GM18858 (cell line): ENCODE results near the gene TCOF1.
"Not testable (repeated sequence)": the region's sequence is repeated elsewhere in the genome, so short reads cannot be mapped to it uniquely, and the experiment has no call there.

Source experiments
- ATAC-seq: cut with Tn5 transposase; IDR thresholded peaks from one replicate; pipeline ENCODE4 v1.9.1; 2021; ENCODE audit not compliant: unreplicated experiment

The TCOF1 gene

DNA sequence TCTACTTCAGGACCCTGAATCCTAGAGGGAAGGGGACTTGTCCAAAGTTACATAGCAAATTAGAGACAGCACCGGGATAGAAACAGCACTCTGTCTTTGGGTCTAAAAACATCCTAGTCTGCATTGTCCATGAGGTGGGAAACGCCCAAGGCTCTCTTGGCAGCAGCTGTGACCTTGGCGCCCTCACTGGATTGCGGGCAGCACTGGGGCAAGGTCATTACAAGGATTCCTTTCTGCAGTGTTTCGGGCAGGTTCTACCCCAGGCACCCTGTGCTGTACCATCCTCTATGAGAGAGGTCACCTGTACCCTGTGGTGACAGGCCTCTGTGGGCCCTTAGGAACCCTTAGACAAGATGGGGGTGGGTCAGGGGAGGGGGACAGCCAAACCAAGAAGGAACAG, 46.6 kb downstream of the TCOF1 start:
- no peak for ATAC-seq

DNA sequence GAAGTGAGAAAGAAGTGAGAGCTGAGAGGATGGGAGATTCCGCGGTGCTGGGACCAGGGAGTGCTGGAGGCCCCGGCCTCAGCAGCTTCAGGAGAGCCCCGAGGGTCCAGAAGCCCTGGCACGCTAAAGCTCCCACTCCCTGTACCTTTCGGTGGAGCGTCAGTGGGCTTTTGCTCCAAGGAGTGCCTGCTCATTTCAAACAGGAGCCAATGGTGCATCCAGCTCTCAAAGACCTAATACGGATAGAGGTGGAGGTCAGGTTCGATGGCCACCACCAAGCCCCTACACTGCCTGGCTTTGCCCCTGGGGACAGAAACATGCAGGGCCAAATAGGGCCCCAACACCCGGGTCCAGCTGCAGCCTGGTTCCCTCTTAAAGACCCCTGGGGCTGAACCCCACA, 47.0 kb downstream of the TCOF1 start:
- no peak for ATAC-seq

DNA sequence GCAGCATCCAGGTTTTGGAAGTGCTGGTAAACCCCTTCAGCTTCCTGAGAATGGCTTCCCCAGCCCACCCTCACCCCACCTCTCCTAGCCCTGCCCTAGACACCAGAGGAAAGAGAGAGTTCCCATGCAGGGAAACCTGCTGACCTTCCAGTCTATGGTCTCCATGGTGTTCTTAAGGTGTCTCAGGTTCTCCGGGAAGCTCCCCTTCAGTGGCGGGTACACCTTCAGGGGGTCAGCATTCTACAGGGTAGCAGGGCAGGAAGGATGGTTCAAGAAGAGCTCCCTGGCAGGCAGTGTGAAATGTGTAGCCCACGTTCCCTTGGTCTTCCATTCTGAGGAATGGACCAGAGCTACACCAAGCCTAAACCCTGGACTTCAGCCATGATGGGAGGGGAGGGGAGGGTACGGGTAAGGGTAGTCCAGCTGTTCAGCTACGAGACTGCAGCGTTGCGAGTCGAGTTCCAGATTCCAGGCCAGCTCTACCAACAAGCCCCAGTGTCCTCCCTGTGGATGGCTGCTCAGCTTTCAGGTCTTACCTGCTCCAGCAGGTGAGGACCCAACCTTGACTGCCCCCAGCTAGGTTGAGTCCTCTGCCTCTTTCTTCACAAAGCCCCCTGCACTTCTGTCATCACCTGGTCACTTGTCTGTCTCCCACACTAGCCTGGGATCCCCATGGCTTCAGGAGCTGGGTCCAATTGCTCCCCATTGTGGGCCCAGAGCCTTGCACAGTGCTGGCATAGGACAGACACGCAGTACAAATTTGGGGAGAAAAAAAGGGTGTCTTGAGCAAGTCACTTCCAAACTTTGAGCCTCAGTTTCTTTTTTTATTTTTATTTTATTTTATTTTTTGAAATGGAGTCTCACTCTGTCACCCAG, 47.7 kb downstream of the TCOF1 start:
- no peak for ATAC-seq

DNA sequence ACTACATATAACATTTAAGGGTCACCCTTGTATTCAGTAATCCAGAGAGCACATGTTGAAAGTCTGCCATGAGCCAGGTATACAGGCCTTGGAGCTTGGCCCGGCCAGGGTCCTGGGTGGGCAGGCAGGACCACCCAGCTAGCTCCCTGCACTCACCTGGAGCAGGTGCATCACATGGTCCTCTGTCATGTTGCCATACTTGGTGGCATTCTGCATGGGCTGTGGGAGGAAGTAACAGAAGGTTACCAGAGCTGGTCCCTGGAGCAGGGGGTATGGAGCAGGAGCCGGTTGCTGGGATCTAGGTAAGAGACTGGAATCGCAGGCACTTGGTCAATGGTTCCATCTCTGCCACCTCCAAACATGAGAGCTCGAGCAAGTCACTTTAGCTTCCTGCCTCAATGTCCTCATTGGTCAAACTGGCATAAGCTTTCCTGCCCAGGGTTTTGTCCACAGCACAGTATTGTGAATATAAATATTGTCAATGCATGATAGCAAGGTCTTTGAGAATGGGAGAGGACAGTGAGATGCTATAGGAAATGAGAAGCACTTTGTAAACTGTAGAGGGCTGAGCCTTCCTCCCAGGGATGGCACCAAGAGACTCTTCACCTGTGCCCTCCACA, 48.7 kb downstream of the TCOF1 start:
- no peak for ATAC-seq

DNA sequence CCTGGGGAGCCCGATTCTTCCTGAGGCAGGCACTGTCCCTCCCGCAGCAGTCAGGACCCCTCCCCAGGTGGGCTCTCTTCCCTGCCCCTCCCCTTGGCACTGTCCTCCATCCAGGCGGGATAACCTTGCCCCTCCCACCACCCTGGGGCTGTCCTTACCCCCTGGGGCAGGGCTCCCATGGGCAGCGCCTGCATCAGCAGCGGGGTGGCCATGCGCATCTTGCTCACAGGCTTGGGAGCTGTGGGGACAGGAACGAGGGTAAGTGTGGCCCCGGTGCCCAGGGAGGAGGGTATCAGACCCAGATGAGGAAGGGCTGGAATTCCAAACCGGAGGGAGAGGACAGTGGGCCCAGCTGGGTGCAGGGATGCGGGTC, 49.2 kb downstream of the TCOF1 start:
- ATAC-seq = no peak

DNA sequence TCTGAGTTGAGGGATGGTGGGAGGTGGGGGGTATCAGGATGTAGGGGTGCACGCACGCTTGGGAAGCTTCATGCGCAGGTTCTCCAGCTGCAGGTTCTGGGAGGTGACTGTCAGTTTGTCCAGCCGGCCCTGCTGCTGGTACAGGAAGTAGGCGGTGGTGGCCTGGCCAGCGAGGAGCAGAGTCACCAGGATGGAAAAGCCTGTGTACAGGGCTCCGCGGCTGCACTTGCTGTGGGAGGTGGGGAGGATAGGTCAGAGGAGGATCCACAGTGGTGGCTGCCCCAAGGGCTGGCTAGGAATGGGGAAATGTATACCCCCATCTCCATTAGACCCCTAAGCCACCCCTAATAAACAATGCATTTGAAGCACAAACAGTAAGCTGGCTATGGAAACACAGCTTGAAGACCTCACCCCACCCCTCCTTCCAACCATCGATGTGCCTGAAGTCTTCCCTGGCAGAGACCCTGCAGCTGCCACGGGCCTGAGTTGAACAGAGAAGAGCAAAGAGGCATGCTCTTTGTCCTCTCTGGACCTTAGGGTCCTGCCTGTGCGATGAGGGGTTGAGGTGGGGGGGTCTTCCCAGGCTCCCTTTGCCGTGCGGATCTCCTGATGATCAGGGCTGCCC, 49.7 kb downstream of the TCOF1 start:
- no peak for ATAC-seq

DNA sequence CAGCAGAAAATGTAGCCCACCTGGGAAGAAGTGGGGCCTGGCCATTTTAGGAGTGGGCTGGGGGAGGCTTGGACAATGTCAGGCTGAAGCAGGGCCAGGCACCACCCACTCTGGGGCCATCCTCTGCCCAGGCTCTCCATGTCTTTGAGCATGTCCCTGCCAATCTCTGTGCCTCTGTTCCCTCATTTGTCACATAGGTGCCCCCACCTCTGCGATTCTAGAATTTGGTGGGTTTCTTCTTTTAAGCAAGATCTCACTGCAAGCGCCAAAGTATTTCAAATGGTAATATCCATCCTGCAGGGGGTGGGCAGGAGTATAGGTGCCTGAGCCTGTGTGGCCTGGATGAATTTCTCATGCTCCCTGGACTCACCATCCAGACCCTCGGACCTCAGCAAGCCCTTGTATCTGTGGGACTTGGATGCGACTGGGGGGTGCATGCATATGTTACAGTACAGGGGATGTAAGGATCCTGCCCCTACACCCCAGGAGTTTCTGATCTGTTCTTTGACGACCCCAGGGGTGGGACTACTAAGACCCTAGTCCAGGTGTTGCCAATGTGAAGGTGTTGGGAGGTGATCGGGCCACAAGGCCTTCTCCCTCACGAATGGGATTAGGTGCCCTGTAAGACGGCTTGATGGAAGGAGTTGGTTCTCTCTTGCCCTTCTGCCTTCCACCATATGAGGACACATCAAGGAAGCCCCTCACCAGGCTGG, 50.9 kb downstream of the TCOF1 start:
- ATAC-seq = no peak

DNA sequence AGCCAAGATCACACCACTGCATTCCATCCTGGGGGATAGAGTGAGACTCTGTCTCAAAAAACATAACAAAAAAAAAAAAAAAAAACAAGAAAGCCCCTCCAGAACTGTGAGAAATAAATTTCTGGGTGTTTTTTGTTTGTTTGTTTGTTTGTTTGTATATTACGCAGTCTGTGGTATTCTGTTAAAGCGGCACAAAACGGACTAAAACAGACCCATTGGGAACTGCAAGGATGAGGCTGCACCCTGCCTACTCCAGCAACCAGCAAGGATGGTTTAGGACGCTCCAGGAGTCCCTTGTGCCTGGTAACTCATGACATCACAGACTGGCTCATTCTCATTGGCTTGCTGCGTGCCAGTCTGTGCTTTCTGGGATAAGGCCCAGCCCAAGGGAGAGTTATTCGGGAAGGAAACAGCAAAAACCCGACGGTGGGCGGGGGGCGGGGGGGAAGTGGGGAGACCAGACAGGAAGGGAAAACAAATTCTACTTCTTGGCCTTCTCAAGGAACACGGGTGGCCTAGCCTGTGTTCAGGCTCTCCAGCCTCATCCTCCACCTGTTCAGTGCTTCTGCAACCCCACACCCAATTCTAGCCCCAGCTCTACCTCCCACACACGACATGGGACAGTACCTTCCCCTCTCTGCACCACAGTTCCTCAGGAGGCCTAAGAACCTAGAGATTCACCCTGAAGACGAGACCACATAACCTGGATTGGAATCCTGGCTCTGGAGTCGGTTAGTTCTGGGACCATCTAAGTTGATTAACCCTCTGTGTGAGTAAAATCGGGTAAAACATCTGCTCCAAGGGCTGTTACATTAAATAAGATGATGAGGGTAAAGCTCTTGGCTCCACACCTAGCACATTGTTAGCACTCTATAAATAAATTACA, 52.4 kb downstream of the TCOF1 start:
- peak; percentile 17 for ATAC-seq

DNA sequence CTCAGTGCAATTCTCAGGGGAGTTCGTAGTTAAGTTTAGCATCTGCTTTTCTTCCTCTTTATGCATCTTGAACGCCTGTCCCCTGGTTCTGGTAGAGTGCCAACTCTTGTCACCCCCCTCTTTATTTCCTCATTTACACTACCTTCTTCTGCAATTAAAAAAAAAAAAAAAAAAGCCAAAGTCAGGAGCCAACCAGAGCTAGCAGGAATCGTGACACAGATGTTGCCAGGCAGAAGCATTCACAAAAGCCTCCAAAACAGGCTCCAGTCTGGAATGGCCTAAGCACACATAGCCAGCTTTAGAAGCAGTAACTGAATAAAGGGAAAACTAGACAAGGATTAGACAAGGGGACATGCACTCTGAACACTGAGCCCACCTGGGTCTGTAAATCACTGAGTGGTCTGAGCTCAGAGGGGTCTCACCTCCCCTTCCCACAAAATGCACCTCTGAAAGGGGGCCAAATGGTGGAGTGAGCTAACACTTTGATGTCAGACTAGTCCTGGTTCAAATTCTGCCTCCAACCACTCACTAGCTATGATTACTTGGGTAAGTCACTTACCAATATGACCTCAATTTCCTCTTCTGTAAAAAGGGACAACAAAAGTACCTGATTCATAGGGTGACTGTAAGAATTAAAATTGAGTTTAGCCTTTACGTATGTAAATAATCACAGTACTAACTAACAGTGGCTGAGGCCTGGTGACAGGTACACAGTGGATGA, 53.2 kb downstream of the TCOF1 start:
- ATAC-seq = no peak

DNA sequence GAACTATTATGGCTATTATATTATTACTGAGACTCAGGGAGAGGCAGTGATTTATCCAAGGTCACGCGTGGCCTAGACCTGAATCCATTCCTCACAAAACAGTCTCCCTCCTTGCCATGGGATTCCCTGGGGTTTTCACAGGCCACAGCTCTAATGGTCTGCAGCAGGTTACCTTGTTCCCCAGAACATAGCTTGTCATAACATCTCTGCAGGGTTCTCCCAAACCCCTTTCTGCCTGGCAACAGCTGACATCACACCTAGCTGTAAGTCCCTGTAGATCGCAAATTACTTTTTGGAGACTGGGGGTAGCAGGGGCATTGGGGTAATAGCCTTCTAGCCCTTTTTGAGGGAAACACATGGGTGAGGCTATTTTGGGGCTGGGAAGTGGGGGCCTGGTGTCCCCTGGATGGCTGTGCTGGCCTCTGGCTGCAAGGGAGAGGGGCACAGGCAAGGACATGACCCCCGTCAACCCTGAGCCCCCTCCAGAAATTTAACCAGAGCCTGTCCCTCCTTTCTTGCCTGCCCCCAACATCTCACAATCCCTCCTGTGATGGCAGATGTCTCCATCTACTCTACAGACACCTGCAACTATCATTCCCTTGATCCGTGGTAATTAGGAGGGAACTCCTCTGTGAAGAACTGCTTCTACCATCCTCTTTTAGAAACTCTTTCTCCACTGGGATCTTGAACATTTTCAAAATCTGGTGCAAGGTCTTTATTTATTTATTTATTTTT, 53.9 kb downstream of the TCOF1 start:
- no peak for ATAC-seq

DNA sequence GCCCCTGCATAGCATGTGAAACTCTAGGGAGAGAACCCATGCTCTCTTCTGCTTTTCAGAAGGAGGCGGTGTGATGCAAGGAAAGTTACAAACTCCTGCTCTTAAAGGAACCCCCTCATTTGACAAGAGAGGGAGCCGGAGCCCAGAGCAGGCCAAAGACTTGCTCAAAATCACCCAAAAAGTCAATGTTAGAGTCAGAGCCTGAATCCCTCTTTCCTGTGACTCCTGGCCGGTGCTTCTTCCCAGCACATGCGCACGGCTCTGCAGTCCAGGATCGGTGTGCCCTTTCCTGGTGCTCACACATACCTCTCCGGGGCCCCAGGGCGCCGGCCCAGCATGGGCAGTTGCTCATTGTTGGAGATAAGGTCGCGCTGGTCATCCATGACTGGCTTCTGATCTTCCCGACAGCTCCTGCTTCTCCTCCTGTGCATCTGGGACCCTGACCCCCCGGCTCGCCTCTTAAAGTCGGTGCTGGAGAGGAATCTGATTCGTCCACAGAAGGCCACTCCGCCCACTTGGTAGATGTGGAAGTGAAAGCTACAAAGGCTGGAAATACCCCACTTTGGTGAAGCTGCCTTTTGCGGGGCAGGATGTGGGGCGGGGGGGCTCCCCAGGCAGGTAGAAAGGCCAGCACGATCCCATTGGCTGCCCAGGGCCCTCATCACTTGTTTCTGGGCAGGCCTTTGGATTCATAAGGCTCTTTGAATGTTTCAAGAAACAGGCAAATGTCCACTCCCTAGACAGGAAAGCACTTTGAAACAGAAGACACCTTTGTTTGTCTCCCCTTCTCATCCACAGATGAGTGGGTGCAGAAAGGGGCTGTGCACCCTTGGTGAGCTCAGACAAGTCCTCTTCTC, 55.0 kb downstream of the TCOF1 start, which contains the start of gene CD74:
Gene CD74, minus strand, starts transcription at position 592 of the 857 bp plus-strand sequence. Its CDS starts 161 bp downstream, at position 431.
- peak; percentile 63 for ATAC-seq

DNA sequence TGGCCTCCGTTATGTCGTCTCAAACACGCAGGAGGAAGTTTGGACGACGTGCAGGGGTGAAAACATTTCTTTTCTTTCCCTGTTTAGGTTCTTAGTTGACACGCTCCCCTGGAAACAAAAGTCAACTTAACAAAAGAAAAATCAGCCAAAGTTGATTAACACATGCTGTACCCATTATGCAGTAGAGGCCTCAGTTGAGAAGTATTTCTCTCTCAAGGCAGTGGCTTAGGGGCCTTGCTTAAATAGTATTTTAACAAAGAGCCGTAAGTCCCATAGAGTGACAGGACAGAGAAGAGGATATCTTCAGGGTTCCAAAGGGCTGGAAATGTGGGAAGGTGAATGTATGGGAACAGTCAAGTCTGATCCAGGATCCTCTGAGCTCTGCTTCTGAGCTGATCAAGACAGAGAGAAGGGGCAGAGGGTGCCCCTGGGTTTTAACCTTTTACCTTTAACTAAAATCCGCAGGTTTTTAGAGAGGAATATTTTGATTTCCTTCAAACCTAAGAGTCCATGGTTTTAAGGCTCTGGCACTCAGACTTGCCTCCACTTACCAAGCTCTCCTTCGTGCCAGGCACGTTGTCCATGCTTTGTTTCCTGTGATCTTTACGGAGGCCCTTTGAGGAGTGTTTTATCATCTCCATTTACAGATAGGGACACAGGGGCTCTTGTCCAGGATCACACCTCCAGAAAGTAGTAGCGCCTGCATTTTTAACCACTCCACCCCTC, 55.8 kb downstream of the TCOF1 start:
- ATAC-seq = no peak

DNA sequence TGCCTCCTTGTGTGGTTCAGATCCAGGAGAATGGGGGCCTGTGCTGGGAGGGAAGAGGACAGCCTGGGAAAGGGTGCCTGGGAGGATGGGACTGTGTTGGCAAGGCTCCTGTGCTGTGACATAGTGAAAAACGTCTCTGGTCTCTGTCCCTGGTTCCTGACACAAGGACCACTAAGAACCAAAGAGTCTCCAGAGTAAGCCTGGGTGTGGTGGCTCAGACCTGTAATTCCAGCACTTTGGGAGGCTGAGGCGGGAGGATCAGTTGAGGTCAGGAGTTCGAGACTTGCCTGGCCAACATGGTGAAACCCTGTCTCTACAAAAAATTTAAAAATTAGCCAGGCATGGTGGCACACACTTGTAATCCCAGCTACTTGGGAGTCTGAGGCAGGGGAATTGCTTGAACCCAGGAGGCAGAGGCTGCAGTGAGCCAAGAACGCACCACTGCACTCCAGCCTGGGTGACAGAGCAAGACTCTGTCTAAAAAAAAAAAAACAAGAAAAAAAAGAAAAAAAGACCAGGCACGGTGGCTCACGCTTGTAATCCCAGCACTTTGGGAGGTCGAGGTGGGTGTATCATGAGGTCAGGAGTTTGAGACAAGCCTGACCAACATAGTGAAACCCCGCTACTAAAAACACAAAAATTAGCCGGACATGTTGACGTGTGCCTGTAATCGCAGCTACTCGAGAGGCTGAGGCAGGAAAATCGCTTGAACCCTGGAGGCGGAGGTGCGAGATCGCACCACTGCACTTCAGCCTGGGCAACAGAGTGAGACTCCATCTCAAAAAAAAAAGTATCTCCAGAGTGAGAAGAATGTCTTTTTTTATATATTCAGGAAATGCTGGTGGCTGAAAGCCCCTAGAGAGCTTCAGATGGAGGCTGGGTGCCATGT, 56.6 kb downstream of the TCOF1 start:
- not testable (repeated sequence) for ATAC-seq

DNA sequence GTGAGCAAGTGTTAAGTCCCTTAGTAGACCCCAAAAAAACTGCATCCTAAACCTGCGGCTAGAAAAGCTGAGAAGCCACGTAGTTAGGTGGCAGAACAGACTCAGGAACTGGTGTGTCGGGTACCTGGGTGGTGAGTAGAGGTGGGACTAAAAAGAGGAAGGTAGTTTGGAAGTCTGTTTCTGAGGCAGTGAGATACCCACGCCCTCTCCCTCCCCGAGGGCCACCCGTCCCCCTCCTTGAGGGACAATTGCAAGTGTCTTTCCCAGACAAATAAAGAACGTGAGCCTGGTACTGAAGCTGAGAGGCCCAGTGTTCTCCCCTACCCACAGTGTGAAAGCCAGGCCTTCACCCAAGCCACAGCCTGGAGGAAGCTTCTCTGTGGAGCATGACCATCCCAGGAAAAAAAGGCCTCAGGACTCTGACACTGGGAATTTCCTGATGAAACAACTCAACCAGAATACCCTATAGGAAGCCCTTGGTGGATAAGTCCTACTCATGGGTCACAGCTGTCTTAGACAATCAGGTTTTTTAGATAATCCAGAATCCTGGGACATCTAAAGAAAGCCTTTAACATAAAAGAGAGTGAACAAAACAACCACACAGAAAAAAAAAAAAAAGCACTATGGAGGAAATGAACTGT, 62.3 kb downstream of the TCOF1 start:
- ATAC-seq = peak; percentile 69

DNA sequence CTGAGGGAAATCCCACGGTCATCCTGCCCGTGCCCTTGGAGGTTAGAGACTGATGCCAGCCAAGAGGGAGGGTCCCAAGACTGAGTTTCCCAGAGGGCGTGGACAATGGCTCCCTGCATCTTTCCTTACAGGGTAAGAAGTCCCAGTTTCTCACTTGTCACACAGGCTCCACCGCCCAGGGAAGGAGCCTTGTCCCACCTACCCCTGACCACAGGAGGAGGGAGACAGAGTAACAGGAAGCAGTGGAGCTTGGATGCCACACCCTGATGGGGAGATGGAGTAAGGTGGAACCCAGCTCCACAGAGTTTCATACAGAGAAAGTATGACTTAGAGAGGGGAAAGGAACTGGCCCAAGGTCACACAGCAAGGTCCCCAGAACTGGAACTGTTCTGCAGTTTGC, 64.6 kb downstream of the TCOF1 start:
- no peak for ATAC-seq

DNA sequence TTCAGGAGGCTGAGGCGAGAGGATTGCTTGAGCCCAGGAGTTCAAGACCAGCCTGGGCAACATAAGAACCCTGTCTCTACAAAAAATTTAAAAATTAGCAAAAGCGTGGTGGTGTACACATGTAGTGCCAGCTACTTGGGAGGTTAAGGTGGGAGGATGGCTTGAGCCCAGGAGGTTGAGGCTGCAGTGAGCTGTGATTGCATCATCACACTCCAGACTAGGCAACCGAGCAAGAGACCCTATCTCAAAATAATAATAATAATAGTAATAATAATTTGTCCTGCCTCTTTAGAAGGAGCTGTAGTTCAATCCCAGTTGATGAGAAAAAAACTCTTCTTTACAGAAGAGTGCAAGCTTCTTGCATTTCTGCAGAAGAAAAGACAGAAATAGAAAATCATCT, 65.3 kb downstream of the TCOF1 start:
- ATAC-seq = no peak
